ENCODE measurements around the gene ARHGEF3.

DNA sequence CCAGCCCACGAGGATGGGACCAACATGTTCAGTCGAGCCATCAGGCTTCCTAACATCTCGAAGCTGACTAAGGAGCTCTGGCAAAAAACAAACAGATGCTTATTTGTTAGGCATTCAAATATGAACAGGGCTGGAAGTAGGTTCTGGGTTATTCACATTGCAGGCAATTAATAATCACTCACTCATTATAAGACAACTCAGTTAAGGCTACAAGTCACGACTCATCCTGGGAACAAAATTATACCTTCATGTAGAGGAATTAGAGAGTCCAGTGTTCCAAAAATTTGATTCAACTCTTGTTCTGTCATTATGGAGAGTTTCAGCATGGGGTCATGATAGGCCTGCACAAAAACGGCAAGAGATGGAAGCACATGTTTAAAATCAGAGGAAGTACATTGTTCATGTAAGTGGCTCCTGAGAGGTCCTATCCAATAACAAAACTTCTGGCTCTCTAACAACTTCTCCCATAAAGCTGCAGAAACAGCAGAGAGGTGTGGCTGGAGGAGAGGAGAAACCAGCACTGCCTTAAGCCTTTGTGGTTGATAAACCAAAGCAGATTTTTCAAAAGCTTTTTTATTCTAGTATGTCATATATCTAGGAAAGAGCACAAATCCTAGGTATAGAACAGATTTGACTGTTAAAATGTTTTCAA is 50.6 kb downstream of the ARHGEF3 start:
- TF ChIP-seq POLR2AphosphoS5 (IDR thresholded peaks at IDR 0.05; ENCODE audit: borderline replicate concordance, low read depth, low read length), result no peak
- no peak for TF ChIP-seq EZH2 (IDR thresholded peaks at IDR 0.05)
- TF ChIP-seq FOXP2 (optimal IDR thresholded peaks at IDR 0.05; ENCODE audit: control extremely low read depth, extremely low read length, insufficient read depth), result no peak

Measured in SK-N-MC (cell line).